GM20431 (cell line): ENCODE measurements around the gene OXLD1.
"Not testable (repeated sequence)": the region's sequence is repeated elsewhere in the genome, so short reads cannot be mapped to it uniquely, and the experiment has no call there.

Experiments
- in situ Hi-C: fragments of 300-500 bp; cut with MseI, MboI; formaldehyde crosslinking; loops from one replicate; pipeline ENCODE4 v1.15.0; 2020; ENCODE audit warnings: low sequenced_read_pairs; ENCODE audit not compliant: unreplicated experiment

OXLD1 gene

DNA sequence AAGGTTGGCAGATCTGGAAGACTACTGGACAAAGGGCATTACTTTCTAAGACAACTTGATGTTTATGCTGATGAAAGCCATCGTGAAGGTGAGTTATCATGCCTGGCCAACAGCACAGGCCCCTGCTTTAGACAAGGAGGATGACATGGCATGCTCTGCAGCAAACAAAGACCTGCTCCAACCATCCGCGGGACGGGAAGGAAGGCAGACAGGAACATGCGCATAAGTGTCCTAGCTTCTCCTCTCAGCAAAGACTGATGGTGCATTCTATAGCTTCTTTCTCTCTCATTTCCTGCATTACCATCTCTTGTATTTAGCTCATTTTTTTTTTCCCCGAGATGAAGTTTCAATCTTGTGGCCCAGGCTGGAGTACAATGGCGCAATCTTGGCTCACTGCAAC lies 34.9 kb downstream of the OXLD1 start:
- in situ Hi-C loops: no loop called here

DNA sequence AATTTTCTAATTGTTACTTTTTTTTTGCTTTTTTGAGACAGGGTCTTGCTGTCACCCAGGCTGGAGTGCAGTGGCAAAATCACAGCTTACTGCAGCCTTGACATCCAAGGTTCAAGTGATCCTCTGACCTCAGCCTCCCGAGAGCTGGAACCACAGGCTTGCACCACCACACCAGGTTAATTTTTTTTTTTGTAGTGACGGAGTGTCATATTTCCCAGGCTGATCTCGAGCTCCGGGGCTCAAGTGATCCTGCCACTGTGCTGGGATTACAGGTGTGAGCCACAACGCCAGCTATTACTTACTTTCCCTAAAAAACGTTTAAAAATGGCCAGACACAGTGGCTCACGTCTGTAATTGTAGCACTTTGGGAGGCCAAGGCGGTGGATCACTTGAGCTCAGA lies 36.1 kb downstream of the OXLD1 start:
- in situ Hi-C loops: no loop called here

DNA sequence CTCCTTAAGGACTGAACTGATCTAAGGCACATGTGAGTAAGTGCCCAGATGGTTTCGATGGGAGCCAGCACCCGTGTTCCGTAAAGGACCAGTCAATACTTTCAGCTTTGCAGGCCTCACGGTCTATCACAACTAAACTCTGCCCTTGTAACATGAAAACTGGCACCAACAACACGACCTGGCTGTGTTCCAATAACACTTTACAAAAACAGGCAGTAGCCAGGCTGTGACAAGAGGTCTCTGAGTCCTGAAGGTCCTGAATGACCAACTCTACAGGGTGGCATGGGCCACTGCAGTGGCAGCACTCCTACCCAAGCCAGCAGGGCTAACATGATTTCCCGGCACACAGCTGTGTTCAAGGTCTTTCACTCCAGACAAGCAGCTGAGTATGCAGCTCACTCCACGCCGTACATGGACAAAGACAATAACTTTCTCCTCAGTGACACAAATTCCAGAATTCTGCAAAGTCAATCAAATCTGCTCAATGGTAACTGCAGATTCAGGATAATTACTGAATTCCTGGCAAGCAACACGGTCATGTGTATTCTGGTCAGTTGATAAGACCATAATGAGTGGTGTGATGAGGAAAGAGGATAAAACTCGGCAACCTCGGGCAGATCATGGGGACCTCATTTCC lies 44.8 kb downstream of the OXLD1 start:
- in situ Hi-C loops: no loop called here

DNA sequence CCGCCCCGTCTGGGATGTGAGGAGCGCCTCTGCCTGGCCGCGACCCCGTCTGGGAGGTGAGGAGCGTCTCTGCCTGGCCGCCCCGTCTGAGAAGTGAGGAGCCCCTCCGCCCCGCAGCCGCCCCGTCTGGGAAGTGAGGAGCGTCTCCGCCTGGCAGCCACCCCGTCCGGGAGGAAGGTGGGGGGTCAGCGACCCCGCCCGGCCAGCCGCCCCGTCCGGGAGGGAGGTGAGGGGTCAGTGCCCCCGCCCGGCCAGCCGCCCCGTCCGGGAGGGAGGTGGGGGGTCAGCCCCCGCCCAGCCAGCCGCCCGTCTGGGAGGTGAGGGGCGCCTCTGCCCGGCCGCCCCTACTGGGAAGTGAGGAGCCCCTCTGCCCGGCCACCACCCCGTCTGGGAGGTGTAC lies 48.1 kb downstream of the OXLD1 start:
- in situ Hi-C loops: not testable (repeated sequence)

DNA sequence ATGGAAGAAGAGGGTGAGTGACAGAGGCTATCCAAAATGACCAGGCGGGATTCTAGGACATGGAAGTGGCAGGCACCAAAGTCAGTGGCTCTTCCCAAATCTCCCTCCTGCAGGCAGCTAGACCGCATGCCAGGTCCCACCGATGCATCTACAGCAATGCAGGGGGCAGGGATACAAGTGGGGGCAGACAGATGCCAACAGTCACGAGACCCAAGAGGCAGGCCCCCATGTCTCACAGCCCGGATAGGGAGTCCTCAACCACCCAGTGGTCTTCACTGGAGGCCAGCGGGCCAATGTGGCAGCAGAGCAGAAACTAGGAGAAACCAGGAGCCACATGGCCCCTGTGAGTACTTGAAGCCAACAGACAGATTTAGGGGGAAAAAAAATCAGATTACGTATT lies 49.5 kb downstream of the OXLD1 start:
- in situ Hi-C loops: no loop called here

DNA sequence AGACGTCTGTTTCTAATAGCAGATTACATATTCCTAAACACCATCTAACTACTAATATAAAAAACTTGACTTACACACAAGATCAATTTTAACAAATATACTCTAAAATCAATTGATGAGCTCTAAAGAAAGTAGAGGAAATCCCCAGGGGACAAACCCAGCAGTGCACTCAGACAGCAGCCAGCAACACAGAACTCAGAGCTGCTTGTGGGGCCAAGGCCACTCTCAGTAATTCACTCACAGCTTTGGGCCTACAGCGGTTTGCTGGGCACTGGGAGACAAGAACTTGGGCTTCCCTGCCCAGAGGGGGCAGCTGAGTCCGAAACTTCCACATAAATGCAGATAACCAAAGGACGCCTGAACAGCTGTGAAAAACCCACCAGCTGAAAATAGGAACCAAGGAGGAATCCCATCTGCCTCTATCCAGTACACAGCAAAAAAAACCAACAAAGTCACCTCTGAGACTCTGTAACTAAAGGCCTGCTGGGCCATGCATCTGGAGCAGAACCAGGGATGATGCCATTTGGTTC lies 50.9 kb downstream of the OXLD1 start:
- in situ Hi-C loops: no loop called here
